ENCODE data around the gene HERPUD2. TPM values are rescaled to one million over a fixed set of nuclear protein-coding genes. Genes with fewer than 3 reads are reported as not detected.

The HERPUD2 gene
- polyA plus RNA-seq, 1 of the 3 experiments (the other 2 are of a cell fraction): 39.2 TPM

DNA sequence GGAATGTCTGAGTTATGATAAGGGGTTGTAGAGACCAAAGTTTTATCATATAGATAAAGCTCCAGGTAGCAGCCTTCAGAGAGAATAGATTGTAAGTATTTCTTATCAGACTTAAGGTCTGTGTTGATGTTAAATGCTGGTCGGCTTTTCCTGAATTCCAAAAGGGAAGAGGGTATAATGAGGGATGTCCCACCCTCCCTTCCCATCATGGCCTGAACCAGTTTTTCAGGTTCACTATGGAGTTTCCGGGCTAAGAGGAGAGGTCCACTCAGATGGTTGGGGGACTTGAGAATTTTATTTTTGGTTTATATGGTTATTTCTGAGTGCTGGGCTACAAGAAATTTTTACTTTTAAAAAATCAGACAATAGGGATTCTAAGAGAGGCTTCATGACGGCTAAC is 45.2 kb downstream of the HERPUD2 start:
- Histone ChIP-seq H3K36me3 (replicated peaks in 1 of 2; ENCODE audit: control insufficient read depth in 1 of 2, insufficient read depth in 2 of 2, low read length in 1 of 2) (peaks cover 7 to 35% of the 10 kb centered on the region in 2 experiments), H3F3A (replicated peaks; ENCODE audit: insufficient read depth) (no peaks in the 10 kb centered on the region), H3K27me3 (ENCODE audit: insufficient read depth) (no peaks in the 10 kb centered on the region), H2AFZ (ENCODE audit: low read depth) (no peak overlapping the region), H3K4me2 (no peak overlapping the region), H3K27ac (ENCODE audit: low read depth in 2 of 2, low read length in 1 of 2) (no peak overlapping the region), H3K79me2 (ENCODE audit: insufficient read depth) (peaks cover 64% of the 10 kb centered on the region), H4K20me1 (ENCODE audit: insufficient read depth) (peaks cover 23% of the 10 kb centered on the region), H3K9me2 (no peaks in the 10 kb centered on the region), H3K9me3 (peaks cover 5% of the 10 kb centered on the region; the same call in 1 of the 2 replicates), H3K4me1 (ENCODE audit: control insufficient read depth in 1 of 2, insufficient read depth in 2 of 2, low read depth in 1 of 2, low read length in 1 of 2) (peaks cover 0 to 4% of the 10 kb centered on the region in 2 experiments; a peak in 3 of 4 replicates), H3K9ac (no peak overlapping the region), H3K4me3 (ENCODE audit: low read depth in 2 of 2, low read length in 1 of 2) (no peak overlapping the region)
- TF ChIP-seq GATA2 (CRISPR knock-in tag; IDR thresholded peaks at IDR 0.05) (no peak), TAF1 (IDR thresholded peaks at IDR 0.05; ENCODE audit: borderline replicate concordance, low read depth, low read length) (no peak), JUND (IDR thresholded peaks at IDR 0.05) (no peak), TEAD4 (IDR thresholded peaks at IDR 0.05; ENCODE audit: borderline replicate concordance, insufficient read depth) (no peak), FOXJ3 (CRISPR knock-in tag; IDR thresholded peaks at IDR 0.05) (no peak), ELF1 (IDR thresholded peaks at IDR 0.05) (no peak), YY1 (IDR thresholded peaks at IDR 0.05; ENCODE audit: low read depth) (no peak), SIN3A (IDR thresholded peaks at IDR 0.05; ENCODE audit: borderline replicate concordance, low read depth, low read length) (no peak)
- TF ChIP-seq, protein P1, sequence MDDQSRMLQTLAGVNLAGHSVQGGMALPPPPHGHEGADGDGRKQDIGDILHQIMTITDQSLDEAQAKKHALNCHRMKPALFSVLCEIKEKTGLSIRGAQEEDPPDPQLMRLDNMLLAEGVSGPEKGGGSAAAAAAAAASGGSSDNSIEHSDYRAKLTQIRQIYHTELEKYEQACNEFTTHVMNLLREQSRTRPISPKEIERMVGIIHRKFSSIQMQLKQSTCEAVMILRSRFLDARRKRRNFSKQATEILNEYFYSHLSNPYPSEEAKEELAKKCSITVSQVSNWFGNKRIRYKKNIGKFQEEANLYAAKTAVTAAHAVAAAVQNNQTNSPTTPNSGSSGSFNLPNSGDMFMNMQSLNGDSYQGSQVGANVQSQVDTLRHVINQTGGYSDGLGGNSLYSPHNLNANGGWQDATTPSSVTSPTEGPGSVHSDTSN (IDR thresholded peaks at IDR 0.05): no peak
- TF ChIP-seq, protein P2, sequence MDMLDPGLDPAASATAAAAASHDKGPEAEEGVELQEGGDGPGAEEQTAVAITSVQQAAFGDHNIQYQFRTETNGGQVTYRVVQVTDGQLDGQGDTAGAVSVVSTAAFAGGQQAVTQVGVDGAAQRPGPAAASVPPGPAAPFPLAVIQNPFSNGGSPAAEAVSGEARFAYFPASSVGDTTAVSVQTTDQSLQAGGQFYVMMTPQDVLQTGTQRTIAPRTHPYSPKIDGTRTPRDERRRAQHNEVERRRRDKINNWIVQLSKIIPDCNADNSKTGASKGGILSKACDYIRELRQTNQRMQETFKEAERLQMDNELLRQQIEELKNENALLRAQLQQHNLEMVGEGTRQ (IDR thresholded peaks at IDR 0.05; ENCODE audit: borderline replicate concordance, low read depth, low read length): no peak
- TF ChIP-seq, protein P3, sequence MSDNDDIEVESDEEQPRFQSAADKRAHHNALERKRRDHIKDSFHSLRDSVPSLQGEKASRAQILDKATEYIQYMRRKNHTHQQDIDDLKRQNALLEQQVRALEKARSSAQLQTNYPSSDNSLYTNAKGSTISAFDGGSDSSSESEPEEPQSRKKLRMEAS (IDR thresholded peaks at IDR 0.05; ENCODE audit: low read depth): no peak
- TF ChIP-seq, protein P4, sequence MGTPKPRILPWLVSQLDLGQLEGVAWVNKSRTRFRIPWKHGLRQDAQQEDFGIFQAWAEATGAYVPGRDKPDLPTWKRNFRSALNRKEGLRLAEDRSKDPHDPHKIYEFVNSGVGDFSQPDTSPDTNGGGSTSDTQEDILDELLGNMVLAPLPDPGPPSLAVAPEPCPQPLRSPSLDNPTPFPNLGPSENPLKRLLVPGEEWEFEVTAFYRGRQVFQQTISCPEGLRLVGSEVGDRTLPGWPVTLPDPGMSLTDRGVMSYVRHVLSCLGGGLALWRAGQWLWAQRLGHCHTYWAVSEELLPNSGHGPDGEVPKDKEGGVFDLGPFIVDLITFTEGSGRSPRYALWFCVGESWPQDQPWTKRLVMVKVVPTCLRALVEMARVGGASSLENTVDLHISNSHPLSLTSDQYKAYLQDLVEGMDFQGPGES (IDR thresholded peaks at IDR 0.05; ENCODE audit: low read depth, low read length): no peak
- WGBS (ENCODE audit: low lambda C conversion rate): 96% methylated on average over 3 of the region's 3 CpGs
- CTCF ChIA-PET: no interaction called here
- no peak for DNase-seq
- POLR2A ChIA-PET: no interaction called here

DNA sequence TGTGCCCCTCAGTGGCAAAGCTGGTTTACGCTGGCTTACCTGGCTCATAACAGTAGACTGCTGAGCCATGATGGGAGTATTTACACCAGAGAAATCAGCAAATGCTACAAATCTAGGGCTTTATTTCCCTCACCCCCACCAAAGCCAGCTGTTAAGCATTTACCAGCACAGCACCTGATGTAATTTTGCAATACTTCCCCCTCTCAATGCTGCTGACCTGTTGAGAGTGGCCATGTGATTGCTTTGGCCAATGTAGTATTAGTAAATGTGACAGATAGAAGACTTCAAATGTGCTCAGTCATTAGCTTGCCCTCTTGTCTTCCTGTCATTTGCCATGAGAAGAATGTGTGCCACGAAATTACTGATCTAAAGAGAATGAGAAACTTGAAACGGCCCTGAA is 46.6 kb downstream of the HERPUD2 start:
- Histone ChIP-seq H3K4me3 (ENCODE audit: low read depth in 2 of 2, low read length in 1 of 2) (no peak overlapping the region), H2AFZ (ENCODE audit: low read depth) (no peak overlapping the region), H3K36me3 (replicated peaks in 1 of 2; ENCODE audit: control insufficient read depth in 1 of 2, insufficient read depth in 2 of 2, low read length in 1 of 2) (peaks cover 7 to 30% of the 10 kb centered on the region in 2 experiments), H3K27me3 (ENCODE audit: insufficient read depth) (no peaks in the 10 kb centered on the region), H3K9ac (no peak overlapping the region), H4K20me1 (ENCODE audit: insufficient read depth) (peaks cover 31% of the 10 kb centered on the region), H3K4me1 (ENCODE audit: control insufficient read depth in 1 of 2, insufficient read depth in 2 of 2, low read depth in 1 of 2, low read length in 1 of 2) (peaks cover 0 to 4% of the 10 kb centered on the region in 2 experiments; a peak in 3 of 4 replicates), H3F3A (replicated peaks; ENCODE audit: insufficient read depth) (no peaks in the 10 kb centered on the region), H3K4me2 (no peak overlapping the region), H3K27ac (ENCODE audit: low read depth in 2 of 2, low read length in 1 of 2) (no peak overlapping the region), H3K79me2 (ENCODE audit: insufficient read depth) (peaks cover 58% of the 10 kb centered on the region), H3K9me3 (peaks cover 5% of the 10 kb centered on the region; the same call in 1 of the 2 replicates), H3K9me2 (no peaks in the 10 kb centered on the region)
- ChIA-PET CTCF (interaction anchor here (0.8 kb wide), 1 partner anchor 62 kb away, joined by 3 read pairs; no protein-coding TSS in a partner anchor), POLR2A (no interaction called here)
- whole genome bisulfite sequencing (ENCODE audit: low lambda C conversion rate): 90% methylated on average over 3 of the region's 3 CpGs
- no peak for DNase-seq
- TF ChIP-seq NFIC (IDR thresholded peaks at IDR 0.05; ENCODE audit: borderline replicate concordance): no peak
- TF ChIP-seq FOXJ3 (CRISPR knock-in tag; IDR thresholded peaks at IDR 0.05): no peak
- no peak for TF ChIP-seq NRF1 (IDR thresholded peaks at IDR 0.05; ENCODE audit: low read depth, low read length)
- TF ChIP-seq POLR2AphosphoS5 (IDR thresholded peaks at IDR 0.05; ENCODE audit: low read depth, low read length): no peak
- TF ChIP-seq, protein P5, sequence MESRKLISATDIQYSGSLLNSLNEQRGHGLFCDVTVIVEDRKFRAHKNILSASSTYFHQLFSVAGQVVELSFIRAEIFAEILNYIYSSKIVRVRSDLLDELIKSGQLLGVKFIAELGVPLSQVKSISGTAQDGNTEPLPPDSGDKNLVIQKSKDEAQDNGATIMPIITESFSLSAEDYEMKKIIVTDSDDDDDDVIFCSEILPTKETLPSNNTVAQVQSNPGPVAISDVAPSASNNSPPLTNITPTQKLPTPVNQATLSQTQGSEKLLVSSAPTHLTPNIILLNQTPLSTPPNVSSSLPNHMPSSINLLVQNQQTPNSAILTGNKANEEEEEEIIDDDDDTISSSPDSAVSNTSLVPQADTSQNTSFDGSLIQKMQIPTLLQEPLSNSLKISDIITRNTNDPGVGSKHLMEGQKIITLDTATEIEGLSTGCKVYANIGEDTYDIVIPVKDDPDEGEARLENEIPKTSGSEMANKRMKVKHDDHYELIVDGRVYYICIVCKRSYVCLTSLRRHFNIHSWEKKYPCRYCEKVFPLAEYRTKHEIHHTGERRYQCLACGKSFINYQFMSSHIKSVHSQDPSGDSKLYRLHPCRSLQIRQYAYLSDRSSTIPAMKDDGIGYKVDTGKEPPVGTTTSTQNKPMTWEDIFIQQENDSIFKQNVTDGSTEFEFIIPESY (IDR thresholded peaks at IDR 0.05; ENCODE audit: borderline replicate concordance, low read depth): no peak
- TF ChIP-seq, protein P1 (IDR thresholded peaks at IDR 0.05): no peak
- no peak for TF ChIP-seq RCOR1 (IDR thresholded peaks at IDR 0.05; ENCODE audit: low read length)
- TF ChIP-seq EP300 (IDR thresholded peaks at IDR 0.05; ENCODE audit: borderline replicate concordance in 1 of 2, low read depth in 1 of 2, low read length in 1 of 2): no peak
- no peak for TF ChIP-seq YY1 (IDR thresholded peaks at IDR 0.05; ENCODE audit: low read depth)
- no peak for TF ChIP-seq CHD2 (IDR thresholded peaks at IDR 0.05; ENCODE audit: low read length, partially characterized antibody)
- TF ChIP-seq MEF2A (IDR thresholded peaks at IDR 0.05; ENCODE audit: borderline replicate concordance, low read depth): no peak
- TF ChIP-seq, protein P6, sequence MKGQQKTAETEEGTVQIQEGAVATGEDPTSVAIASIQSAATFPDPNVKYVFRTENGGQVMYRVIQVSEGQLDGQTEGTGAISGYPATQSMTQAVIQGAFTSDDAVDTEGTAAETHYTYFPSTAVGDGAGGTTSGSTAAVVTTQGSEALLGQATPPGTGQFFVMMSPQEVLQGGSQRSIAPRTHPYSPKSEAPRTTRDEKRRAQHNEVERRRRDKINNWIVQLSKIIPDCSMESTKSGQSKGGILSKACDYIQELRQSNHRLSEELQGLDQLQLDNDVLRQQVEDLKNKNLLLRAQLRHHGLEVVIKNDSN (IDR thresholded peaks at IDR 0.05; ENCODE audit: borderline replicate concordance, low read depth): no peak
- no peak for TF ChIP-seq SIN3A (IDR thresholded peaks at IDR 0.05; ENCODE audit: borderline replicate concordance, low read depth, low read length)
